Measurements from ENCODE around the gene GCN1.

Gene GCN1

DNA sequence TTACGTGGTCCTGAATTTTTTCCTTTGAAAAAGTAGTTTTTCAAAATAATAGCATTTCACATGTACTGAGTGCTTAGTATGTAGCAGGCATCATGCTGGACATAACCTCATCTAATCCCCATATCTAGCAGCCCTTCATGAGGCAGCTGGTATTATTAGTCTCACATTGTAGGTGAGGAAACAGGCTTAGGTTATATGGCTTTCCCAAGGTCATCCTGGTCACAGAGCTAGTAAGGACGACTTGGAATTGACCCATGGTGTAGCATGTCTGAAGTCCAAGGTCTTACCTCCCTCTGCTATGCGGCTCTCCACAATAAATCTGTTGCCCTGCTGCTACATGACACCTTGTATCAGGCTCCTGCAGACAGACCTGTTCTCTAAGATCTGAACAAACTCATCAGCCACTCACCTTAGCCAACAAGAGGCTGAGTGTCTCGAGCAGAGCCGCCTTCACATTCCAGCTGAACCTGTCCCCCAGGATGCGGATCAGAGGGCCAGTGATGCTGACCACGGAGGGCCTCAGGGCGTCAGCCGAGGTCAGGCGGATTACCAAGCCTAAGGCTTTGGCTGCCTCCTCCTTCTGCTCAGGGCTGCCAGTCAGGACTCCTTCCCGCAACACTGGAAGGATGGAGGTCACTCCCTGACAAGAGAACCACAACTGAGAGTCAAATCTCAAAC lies 58.3 kb downstream of the GCN1 start:
- DNase-seq, result no peak

DNA sequence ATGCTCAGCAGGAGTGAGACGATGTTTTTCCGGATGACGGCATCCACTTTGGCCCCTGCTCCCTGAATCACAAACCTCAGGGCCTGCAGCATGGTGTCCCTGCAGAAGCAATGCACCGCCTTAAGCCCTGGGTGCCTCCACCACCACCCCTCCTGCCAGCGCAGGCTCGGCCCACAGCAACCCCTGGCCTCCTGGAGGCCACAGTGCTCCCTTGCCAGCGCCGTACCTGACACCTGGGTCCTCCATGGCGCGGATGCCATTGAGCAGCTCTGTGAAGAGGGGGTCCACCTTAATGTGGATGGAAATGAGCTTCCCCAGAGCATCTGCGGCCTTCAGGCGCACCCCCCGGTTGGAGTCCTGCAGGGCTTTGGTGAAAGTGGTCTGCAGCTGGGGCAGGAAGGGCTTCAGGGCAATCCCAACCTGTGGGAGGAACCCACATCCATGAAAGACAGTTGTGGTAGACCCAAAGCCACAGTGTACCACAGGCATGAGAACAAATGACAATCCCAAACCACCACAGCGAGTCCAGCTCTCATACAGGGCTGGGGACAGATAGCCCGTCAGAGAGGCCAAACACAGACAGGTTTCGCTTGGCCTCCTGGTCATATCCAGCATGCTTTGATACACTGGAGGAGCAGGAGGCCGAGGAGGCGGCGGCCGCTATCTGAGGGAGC lies 60.1 kb downstream of the GCN1 start:
- DNase-seq, result no peak

DNA sequence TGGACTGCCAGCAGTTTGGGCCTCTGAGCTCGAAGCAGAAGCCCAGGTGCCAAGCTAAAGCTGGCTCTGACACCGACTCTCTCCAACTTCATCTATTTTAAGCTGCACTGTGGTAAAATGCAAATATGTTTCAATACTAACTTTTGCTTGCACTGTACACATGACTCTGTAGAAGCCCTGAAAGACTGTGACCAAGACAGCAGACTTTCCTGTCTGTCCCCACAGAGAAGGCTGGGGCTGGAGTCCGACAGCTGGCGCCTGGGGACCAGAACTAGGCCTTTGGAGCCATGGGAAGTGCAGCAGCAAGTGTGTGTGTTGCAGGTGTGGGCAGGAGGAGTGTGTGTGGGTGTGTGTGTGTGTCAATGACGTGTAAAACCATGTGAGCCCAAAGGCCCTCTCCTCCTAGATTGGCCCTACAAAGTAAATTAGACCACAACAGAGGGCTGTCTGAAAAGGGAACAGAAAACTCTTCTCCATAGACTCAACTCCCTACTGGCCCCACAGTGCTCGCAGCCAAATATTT lies 61.6 kb downstream of the GCN1 start:
- no peak for DNase-seq

DNA sequence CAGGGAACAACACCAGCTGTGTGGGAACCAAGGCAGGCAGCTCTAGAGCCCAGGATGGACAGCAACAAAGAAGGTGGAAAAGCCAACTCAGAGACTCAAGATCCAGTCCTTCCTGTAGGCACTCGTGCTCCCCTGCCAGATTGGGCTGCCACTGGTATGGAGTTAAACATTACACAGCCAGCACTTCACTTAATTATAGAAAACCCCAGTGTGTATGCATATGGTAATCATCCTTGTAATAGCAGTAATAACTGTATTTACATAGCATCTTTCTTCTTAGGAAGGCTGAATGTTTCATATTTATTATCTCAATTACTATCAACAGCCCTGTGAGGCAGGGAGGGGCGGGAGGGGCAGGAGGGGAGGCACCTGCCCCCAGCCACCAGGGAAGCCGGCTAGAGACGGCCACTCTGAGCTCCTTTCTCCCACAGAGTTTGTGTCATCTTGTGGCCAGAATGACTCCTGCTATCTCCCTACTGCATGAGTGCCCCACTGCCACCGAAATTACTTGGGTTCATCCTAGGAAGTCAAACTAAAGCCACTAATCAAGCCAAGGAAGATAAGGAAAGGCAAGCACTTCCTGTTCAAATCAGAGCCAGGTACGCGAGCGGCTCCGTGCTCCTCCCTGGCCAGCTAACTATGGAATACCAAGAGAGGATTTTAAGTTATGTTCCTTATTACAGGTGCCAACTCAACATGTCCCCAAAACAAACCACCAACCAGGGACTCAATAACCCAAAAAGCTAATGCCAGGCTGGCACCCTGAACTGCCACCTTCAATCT lies 62.3 kb downstream of the GCN1 start:
- no peak for DNase-seq

DNA sequence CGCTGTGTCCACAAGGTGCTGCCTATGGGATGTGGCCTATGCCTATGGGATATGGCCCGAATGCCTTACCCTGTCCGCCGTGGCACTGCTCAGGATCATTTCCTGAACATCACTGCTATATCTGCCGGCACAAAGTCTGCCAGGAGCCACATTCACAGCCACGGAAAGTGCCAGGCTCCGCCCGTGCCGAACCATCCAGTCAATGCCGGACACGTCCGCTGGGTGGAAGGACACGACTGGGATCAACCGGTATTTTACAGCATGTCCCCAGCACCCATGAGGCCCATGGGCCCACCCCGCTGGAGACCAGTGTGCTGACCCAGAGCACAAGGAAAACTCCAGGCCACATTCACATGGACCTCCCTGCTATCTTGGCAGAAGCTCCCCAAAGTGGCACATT lies 63.4 kb downstream of the GCN1 start:
- no peak for DNase-seq

DNA sequence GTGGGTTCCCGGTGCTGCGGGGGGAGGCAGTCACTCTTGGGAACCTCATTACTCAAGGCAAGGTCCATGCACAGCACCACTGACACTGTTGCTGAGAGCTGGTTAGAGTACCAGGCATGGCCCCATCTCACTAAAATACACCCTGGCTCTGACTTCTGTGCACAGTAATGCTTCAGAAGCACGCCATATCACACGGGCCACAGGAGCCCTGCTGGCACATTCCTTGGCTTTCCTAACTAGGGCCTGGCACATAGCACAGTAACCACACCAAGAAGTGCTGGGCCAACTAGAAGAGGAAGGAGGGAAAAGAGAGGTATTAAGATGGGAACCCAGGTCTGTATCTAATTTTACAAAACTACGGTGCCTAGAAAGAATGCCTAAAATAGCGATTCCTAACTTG lies 64.5 kb downstream of the GCN1 start:
- no peak for DNase-seq

DNA sequence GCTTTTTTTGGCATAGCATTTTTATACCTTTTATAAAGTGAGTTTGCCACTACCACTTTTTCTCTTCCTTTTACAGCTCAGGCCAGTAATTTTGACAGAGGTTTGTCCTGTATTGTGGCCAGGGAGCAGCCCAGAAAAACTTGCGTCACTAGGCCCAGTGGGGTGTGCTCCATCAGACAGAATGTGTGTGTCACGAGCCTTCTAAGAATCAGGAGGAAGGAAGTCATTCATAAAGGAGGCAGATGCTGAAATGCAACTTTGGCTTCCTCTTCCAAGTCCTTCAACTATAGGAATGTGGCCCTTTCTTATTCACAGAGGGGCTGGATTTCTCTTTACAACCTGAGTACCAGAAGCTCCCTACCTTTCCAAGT lies 67.9 kb downstream of the GCN1 start:
- no peak for DNase-seq

DNA sequence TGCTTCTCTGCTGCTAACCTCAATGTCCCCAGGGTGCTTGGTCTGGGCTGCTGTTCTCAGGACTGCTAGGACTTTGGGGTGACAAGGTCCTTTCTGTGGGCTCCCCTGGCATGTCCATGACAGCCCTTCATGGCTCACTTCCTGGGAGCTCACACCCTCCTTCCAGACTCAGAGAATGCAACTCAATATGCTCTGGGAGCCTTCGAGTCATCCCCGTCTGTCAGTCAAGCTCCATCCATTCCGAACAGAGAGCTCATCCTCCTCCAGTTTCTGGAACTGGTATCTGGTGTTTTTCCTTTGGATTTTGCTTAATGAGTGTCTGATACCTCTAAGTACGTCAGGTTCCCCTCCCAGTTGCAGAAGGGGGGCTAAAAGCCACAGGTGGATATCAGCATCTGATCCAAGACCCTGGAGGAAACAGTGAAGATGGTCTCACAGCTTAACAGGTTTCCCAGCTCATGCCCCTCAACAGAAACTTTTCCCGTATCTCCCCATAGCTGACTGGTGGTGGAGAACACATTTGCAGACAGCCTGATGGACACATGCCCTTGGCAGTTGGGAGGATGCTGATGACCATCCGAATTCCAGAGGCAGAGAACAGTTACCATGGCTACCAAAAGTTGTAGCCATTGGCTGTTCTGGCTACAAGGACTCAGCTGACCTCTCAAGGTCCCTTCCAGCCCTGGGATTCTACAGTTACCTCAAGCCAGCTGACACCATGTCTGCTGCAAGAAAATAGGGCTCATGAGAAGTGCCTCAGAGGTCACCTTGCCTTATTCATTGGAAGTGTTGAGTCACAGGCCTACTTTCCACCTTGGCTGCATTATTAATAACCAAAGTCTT lies 68.5 kb downstream of the GCN1 start:
- DNase-seq, result no peak

DNA sequence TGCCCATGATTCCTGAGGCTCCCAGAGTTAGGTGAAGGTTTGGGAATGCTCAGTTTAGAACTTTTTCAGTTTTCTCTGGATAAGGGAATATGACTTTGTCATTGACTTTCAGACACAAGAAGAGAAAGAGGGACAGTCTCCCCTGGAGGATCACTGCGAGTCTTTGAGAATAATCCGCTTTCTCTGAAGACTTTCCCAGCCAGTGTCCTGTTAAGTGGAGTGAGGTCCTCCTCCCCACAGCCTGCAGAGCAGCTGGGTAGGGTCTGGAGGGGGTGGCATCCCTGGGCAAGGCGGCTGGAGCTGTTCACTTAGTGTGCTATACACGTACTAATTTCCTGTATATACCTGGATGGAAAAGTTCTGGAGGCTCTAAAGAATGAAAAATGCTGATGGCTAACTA lies 69.5 kb downstream of the GCN1 start:
- DNase-seq, result no peak

DNA sequence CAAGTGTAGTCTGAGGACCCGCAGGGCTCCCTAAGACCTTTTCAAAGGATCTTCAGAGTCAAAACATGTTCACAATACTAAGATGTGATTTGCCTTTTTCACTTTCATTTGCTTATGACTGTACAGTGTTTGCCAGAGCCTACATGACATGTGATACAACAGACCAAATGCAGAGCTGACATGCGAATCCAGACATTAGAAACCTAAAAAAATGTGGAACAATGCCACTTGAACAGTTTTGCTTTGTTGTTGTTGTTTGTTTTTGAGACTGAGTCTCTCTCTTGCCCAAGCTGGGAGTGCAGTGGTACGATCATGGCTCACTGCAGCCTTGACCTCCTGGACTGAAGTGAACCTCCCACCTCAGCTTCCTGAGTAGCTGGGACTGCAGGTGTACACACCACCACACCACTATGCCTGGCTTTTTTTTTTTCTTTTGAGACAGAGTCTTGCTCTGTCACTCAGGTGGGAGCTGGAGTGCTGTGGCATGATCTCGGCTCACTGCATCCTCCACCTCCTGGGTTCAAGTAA lies 72.7 kb downstream of the GCN1 start:
- no peak for DNase-seq

DNA sequence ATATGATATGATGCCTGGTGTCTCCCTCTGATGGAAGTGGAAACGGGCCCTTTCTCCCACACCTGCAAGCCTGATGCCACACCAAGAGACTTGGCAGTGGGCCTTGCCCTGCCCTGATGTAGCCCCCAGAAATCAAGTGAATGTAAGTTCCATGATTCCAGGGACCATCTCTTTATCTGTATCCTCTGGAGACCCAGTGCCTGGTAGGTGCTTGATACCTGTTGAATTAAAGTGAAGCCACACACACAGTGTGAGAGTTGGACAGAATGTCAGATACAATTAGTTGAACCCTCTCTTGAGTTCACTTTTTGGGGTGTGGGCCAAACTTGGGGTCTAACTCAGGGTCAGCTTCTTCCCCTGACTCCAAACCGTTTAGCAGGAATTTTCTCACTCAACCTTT lies 73.2 kb downstream of the GCN1 start:
- no peak for DNase-seq

DNA sequence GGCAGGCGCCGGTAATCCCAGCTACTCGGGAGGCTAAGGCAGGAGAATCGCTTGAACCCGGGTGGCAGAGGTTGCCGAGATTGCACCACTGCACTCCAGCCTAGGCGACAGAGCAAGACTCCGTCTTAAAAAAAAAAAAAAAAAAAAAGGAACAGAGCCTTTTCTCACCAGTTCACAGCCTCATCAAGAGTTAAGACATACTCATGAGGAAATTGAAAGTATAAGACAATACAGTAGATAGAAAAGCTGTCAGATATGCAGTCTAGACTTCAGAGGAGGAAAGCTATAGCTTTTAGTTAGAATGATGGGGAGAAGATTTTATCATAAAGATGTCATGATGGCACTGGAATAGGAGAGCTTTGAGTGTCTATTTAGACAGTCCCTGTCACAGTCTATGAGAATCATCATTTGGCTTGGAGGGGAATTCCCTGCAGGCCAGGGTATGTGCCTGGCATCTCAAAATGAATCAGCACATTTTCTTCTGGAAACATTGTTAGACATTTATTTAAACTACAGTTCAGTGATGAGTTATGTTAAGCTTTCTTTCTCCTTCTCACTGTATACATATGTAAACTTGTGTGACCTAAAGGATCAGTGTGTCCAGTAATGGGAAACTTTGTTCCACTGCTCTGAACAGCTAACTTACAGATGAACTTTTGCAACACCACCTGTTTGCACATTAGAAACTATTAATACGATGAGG lies 75.1 kb downstream of the GCN1 start:
- no peak for DNase-seq

DNA sequence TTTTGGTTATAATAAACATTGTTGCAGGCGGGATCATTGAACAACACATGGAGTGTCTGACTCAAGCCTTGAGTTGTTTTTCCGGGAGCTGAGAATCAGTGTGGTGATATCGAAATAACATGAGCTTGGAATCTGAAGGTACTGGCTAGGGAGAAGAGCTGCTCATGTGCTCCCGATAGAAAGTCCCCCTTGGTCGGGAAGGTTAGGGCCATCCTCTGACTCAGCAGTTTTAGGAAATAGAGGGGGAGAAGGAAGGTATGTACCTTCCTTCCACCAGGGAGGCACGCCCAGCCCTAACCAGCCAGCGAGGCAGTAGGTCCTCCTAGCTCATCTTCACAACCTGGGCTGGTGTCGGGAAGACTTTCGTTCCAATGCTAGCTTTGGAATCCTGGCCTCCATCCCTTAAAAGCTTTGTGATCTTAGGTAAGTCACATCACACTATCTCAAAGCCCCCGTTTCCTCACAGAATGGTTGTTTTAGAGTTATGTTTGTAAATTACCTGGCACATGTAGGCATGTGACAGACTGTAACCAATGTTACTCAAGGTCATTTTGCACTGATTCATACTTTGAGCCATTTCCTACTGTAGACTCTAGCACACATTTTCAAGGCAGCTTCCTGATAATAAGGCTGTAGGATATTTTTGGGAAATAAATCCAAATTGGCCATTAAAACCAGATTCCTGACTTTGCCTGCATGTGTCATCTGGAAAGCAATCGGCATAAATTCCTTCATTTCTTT lies 76.0 kb downstream of the GCN1 start:
- no peak for DNase-seq

DNA sequence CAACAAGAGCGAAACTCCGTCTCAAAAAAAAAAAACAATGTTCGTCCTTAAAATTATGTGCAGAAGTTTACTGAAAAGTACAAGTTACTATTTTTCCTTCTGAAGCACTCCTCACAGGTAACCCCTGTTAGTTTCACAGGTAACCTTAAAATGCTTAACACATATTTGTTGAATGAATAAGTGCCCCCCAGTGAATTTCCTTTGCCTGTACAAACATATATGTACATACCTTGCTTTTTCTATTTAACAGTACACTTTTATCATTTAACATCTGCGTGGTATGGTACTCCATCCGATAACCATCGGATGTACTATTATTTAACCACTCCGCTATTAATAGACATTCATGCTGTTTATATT lies 76.6 kb downstream of the GCN1 start:
- DNase-seq, result no peak

DNA sequence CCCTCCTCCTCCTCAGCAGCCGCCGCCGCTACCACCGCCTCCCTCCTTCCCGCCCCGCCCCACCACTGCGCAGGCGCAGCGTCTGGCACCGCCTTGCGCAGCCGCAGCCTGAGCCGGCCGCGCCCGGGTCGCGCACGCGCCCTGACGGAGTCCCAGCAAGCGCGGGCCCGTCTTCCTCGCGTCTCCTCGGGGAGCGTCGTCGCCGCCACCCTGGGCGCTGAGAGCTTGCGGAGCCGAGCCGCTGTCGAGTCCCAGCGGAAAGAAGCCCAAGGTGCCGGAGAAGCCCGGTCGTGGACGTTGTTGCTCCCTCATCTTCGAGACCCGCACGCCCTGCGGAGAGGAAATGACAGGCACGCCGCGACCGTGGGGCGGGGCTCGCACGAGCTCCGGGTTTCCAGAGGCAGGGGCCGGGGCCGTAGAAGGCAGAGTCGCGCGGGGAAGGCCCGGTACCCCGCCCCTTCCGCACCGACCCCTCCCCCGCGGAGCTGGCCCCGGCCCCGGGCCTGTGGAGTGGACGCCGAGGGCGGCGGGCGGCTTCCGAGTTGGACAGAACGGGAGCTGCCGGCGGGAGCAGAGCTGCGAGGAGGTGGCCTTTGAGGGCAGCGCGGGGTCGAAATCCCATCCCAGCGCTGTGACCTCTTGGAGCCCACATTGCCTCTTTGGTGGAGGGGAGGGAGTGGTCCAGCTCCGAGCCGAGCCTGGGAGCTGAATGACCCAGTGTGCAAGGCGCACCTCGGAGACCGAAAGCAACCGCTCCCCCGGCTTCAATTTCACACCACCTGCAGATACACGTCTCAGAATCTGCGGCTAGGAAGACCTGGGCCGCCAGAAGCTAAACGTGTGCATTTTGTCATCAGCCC lies 77.5 kb downstream of the GCN1 start:
- DNase-seq, result peak; percentile 95

DNA sequence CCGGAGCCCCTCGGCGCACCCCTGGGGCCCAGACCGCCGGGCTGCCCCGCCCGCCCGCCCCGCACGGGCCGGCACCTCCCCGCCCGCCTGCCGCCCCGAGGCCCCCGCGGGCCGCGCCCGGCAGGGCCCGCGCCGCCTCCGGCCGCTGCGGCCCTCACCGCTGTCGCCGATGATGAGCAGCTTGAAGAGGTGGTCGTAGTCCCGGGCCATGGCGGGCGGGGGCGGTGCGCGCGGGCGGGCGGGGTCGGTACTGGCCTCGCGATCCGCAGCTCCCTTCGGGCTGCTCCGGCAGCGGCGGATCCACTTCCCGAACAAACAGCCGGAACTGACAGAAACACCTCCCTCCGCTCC lies 78.1 kb downstream of the GCN1 start, which contains the start of gene RAB35:
RAB35 (minus strand) TSS at position 313 of the 351 bp plus-strand sequence; CDS start at position 210, 103 bp downstream.
- no peak for DNase-seq

DNA sequence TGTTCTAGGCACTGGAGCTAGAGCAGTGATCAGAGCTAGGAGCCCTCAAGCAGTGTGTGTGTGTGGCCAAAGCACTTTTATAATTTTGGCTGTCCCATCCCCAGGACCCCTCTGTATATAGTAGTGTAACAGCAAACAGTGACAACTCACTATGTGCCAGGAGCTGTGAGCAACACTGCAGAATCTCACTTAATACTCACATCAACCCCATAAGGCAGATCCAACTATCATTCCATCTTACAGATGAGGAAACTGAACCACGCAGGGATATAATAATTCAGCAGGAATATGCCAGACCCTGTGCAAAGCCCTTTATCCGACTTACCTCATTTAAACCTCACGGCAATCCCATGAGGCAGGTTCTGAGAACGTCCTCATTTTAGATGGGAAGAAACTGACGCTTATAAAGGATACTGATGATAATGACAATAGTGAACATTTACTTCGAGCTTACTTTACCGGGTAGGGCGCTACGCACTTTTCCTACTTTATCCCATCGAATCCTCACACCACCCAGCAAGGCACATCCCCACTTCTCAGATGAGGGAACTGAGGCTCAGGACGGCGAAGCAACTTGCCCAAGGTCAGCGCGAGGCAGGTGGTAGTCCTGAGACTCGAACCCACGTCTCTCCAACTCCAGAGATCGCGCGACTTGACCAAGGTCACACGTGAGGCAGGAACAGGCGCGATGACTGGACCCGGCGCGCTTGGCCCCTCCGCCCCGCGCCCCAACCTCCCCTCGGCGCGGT lies 78.6 kb downstream of the GCN1 start:
- peak; percentile 31 for DNase-seq

DNA sequence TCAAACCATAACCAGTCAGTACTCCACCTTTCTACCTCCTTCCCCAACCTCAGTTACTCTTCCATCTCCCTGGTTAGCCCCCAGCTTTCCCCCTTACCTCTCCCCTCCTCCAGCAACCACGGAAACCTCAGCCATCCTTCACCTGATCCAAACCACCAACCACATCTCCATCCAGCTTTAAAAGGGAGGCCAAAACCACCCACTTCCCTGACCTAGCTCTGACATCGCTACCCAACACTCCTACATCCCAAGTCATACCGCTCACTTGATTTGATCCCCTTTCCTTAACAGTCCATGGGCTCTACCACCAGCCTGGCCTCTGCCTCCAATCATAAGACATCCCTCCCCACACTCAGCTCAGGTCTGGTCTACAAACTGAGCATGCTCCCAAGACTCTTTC lies 79.4 kb downstream of the GCN1 start:
- no peak for DNase-seq

Data from NCI-H146 (cell line).